Natural killer cell (primary cell): ENCODE data around the gene CWC27. TPM values are rescaled to one million over a fixed set of nuclear protein-coding genes. Genes with fewer than 3 reads are reported as not detected.

ENCODE experiments used
- ATAC-seq, 3 donors: fragments of 150-1000 bp in 2 of 3; fragments of 200-7000 bp in 1 of 3; cut with Tn5 transposase; 1 replicate in 1 of 3; 2 replicates in 2 of 3; pipeline ENCODE4 v1.10.0; 2021; ENCODE audit warnings: mild to moderate bottlenecking in 2 of 3, moderate library complexity in 2 of 3
- DNase-seq, 2 donors: peaks; one replicate each; pipeline versions ENCODE4 v3.0.0 to v3.0.0-alpha.2; 2013 to 2021; ENCODE audit warnings: mixed read lengths in 1 of 2
- H3K27ac ChIP-seq: one replicate; pipeline ENCODE4 v1.5.1; 2013; ENCODE audit warnings: mild to moderate bottlenecking, low read length
- H3K27me3 ChIP-seq: one replicate; pipeline ENCODE4 v1.6.1; 2013; ENCODE audit warnings: low read length; ENCODE audit not compliant: control insufficient read depth, insufficient read depth
- H3K36me3 ChIP-seq: one replicate; pipeline ENCODE4 v1.6.1; 2013; ENCODE audit warnings: low read length; ENCODE audit not compliant: control insufficient read depth, insufficient read depth
- H3K4me1 ChIP-seq: one replicate; pipeline ENCODE4 v1.6.1; 2013; ENCODE audit warnings: low read length; ENCODE audit not compliant: control insufficient read depth, insufficient read depth
- H3K4me3 ChIP-seq: one replicate; pipeline ENCODE4 v1.5.1; 2013; ENCODE audit warnings: low read length
- H3K9me3 ChIP-seq: one replicate; pipeline ENCODE4 v1.6.1; 2013; ENCODE audit warnings: low read length; ENCODE audit not compliant: control insufficient read depth, insufficient read depth
- H3K27ac Mint-ChIP-seq, 2 donors: one replicate each; pipeline ENCODE4 v1.8.0; 2022; ENCODE audit warnings: mild to moderate bottlenecking in 2 of 2, mixed read lengths in 2 of 2, moderate library complexity in 1 of 2
- H3K27me3 Mint-ChIP-seq, 2 donors: one replicate each; pipeline ENCODE4 v1.8.0; 2022; ENCODE audit warnings: low read depth in 2 of 2, mixed read lengths in 2 of 2
- H3K36me3 Mint-ChIP-seq: one replicate; pipeline ENCODE4 v1.8.0; 2022; ENCODE audit warnings: mixed read lengths
- H3K4me1 Mint-ChIP-seq, 2 donors: one replicate each; pipeline ENCODE4 v1.8.0; 2022; ENCODE audit warnings: mixed read lengths in 2 of 2
- H3K4me3 Mint-ChIP-seq: one replicate; pipeline ENCODE4 v1.8.0; 2022; ENCODE audit warnings: mild to moderate bottlenecking, moderate library complexity, mixed read lengths
- H3K9me3 Mint-ChIP-seq, 2 donors: one replicate each; pipeline ENCODE4 v1.8.0; 2022; ENCODE audit warnings: mixed read lengths in 2 of 2
- WGBS: methylation state at CpG from one replicate; pipeline ENCODE4 v1.1.7; 2013; ENCODE audit warnings: missing lambda C conversion rate; ENCODE audit not compliant: insufficient coverage; 5-methylcytosine and 5-hydroxymethylcytosine counted together
- intact Hi-C: fragments of 100-400 bp; cut with micrococcal nuclease; formaldehyde crosslinking; loops from one replicate; pipeline ENCODE4 v1.14.2; 2022
- total RNA-seq, 4 donors: library from RNA; stranded (reverse); fragments of 120-200 nt in 1 of 4; gene quantifications; one replicate each; pipeline versions ENCODE4 v1.2.3 to v1.2.4, GENCODE V29; 2013 to 2022
- TF ChIP-seq, protein P1 (sequence below): fragments of 200-600 bp; IDR thresholded peaks from one replicate; pipeline ENCODE4 v1.8.0; 2022; ENCODE audit warnings: antibody characterized with exemption

CWC27 gene, protein sequence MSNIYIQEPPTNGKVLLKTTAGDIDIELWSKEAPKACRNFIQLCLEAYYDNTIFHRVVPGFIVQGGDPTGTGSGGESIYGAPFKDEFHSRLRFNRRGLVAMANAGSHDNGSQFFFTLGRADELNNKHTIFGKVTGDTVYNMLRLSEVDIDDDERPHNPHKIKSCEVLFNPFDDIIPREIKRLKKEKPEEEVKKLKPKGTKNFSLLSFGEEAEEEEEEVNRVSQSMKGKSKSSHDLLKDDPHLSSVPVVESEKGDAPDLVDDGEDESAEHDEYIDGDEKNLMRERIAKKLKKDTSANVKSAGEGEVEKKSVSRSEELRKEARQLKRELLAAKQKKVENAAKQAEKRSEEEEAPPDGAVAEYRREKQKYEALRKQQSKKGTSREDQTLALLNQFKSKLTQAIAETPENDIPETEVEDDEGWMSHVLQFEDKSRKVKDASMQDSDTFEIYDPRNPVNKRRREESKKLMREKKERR
- total RNA-seq: 10 to 100 TPM; 21.6 to 26.3 (median 25.7) TPM
- 28.5 TPM for total RNA-seq (2013)

DNA sequence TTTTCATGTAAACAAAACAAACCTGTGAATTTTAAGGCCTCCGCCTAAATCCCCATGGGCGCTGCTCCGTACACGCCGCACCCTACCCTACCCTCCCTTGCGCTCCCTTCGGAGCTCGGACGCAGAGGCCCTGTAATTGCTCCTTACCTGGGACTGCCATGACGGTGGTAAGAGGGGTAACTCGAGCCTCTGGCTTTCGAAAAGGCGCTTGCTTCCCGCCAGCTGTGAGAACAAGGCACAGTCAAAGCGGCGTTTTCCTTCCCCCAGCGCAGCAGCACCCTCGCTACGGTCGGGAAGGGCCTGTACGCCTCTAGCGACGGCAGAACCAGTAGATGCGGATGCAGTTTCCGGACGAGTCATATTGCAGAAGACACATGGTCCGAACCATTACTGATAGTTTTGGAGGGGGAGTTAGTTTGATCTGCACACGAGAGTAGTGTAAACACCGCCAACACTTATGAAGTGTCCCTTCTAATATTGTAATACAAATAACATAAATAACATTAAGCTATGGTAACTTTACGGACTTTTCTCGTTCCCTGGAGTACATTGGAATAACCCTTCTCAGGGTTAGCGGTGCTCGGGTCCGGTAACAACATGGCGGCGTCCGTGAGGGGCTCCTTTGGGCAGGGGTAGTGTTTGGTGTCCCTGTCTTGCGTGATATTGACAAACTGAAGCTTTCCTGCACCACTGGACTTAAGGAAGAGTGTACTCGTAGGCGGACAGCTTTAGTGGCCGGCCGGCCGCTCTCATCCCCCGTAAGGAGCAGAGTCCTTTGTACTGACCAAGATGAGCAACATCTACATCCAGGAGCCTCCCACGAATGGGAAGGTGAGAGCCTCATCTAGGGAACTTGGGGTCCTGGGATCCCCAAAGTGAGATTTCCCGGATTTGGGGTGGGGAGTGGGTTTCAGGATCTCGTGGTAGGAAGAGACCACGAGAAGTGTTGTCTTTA lies at the start of gene CWC27, which contains the start of gene SREK1IP1:
Gene CWC27, plus strand, starts transcription at position 573 of the 955 bp plus-strand sequence. Its CDS starts 217 bp downstream, at position 790.
Gene SREK1IP1, minus strand, starts transcription at position 334 of the 955 bp plus-strand sequence. Its CDS starts 174 bp downstream, at position 160.
- no peaks in the 10 kb centered on the region for H3K27me3 ChIP-seq
- Mint-ChIP-seq H3K4me1 (peaks cover 43 to 58% of the 10 kb centered on the region in 2 donors), H3K4me3 (peak within 1 kb of the TSS; percentile 98), H3K9me3 (no peaks in the 10 kb centered on the region), H3K27me3 (no peaks in the 10 kb centered on the region), H3K27ac (peak within 1 kb of the TSS; percentile 95 to 97), H3K36me3 (no peaks in the 10 kb centered on the region)
- H3K9me3 ChIP-seq: no peaks in the 10 kb centered on the region
- TF ChIP-seq, protein P1, sequence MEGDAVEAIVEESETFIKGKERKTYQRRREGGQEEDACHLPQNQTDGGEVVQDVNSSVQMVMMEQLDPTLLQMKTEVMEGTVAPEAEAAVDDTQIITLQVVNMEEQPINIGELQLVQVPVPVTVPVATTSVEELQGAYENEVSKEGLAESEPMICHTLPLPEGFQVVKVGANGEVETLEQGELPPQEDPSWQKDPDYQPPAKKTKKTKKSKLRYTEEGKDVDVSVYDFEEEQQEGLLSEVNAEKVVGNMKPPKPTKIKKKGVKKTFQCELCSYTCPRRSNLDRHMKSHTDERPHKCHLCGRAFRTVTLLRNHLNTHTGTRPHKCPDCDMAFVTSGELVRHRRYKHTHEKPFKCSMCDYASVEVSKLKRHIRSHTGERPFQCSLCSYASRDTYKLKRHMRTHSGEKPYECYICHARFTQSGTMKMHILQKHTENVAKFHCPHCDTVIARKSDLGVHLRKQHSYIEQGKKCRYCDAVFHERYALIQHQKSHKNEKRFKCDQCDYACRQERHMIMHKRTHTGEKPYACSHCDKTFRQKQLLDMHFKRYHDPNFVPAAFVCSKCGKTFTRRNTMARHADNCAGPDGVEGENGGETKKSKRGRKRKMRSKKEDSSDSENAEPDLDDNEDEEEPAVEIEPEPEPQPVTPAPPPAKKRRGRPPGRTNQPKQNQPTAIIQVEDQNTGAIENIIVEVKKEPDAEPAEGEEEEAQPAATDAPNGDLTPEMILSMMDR: no peak
- H3K27ac ChIP-seq: peak within 1 kb of the TSS; percentile 80
- DNase-seq (peak; percentile 71 to 92), ATAC-seq (peak; percentile 94 to 97 (median 97))
- under 1% methylated on average over 46 of the region's 48 CpGs for WGBS
- peaks cover 18% of the 10 kb centered on the region for H3K4me1 ChIP-seq
- intact Hi-C loops: loop anchor here (5.0 kb wide), 2 partner anchors 269 to 794 kb away; partner anchors contain the start of genes CENPK and PPWD1
- H3K4me3 ChIP-seq: peak within 1 kb of the TSS; percentile 96
- H3K36me3 ChIP-seq: no peaks in the 10 kb centered on the region

DNA sequence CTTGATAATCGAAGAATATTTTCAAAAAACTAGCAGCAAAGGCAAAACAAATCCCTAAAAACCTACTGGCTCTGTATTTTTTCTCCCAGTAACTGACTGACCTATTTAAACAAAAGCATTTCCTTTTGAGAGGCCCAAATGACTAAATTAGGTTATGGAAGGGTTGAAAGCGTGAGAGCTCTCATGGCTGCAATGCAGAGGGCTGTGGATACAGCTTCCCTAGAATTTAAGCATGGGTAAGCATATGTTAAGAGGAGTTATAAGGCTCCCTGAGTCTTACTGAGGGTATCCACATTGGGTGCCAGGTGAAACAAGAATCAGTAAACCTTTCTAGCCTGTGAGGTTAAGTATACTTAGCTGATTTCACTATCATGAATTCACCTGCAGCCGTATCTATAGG lies 46.1 kb upstream of the CWC27 start:
- H3K4me3 ChIP-seq: no peak overlapping the region
- Mint-ChIP-seq H3K4me3 (no peak overlapping the region), H3K9me3 (no peaks in the 10 kb centered on the region), H3K27me3 (no peaks in the 10 kb centered on the region), H3K27ac (no peak overlapping the region), H3K36me3 (peaks cover 15% of the 10 kb centered on the region), H3K4me1 (no peaks in the 10 kb centered on the region)
- peaks cover 19% of the 10 kb centered on the region for H3K36me3 ChIP-seq
- H3K9me3 ChIP-seq: no peaks in the 10 kb centered on the region
- no peak for ATAC-seq
- TF ChIP-seq, protein P1: no peak
- no peak overlapping the region for H3K27ac ChIP-seq
- intact Hi-C loops: no loop called here
- H3K4me1 ChIP-seq: no peaks in the 10 kb centered on the region
- WGBS: 96% methylated on average over 3 of the region's 3 CpGs
- no peak for DNase-seq
- no peaks in the 10 kb centered on the region for H3K27me3 ChIP-seq

DNA sequence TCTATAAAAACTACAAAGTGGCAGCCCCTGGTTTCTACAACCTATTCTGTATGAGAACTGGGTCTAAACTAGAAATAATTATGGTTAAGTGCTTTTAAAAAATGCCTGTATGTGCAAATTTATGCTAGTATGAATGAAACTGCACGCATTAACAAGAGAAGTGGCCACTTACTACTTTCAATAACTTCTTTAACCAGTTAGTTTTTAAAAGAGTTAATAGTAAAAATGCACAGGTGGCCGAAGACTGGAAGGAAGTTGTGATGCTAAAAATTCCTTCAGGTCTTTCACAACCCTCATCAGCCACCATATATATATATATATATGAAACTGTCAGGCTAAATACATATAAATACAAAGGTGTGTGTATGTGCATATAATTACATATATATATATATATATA lies 41.6 kb upstream of the CWC27 start:
- Mint-ChIP-seq H3K36me3 (peaks cover 7% of the 10 kb centered on the region), H3K4me3 (no peak overlapping the region), H3K4me1 (peaks cover 18 to 31% of the 10 kb centered on the region in 2 donors), H3K27ac (no peak overlapping the region), H3K9me3 (no peaks in the 10 kb centered on the region), H3K27me3 (no peaks in the 10 kb centered on the region)
- Histone ChIP-seq H3K27ac (no peak overlapping the region), H3K4me1 (no peaks in the 10 kb centered on the region), H3K4me3 (no peak overlapping the region), H3K27me3 (no peaks in the 10 kb centered on the region), H3K9me3 (no peaks in the 10 kb centered on the region), H3K36me3 (peaks cover 25% of the 10 kb centered on the region)
- no peak for ATAC-seq
- TF ChIP-seq, protein P1: no peak
- no peak for DNase-seq
- intact Hi-C loops: no loop called here
- no CpG with 5 or more reads among the region's 2 CpGs for WGBS
